Urinary bladder (tissue), 4 donors: Measurements from ENCODE around the gene LZTS2. TPM values are rescaled to one million over a fixed set of nuclear protein-coding genes. Genes with fewer than 3 reads are reported as not detected.
A peak's percentile ranks its signal among the peaks of the same experiment; 100 is the strongest.

Source experiments
- DNase-seq: peaks from one replicate; pipeline ENCODE4 v3.0.0-alpha.2; 2015; ENCODE audit errors: extremely low spot score
- H3K27ac ChIP-seq: one replicate; pipeline ENCODE4 v1.5.1; 2013; ENCODE audit warnings: low read depth, mild to moderate bottlenecking, moderate library complexity
- H3K36me3 ChIP-seq: one replicate; pipeline ENCODE4 v1.6.1; 2013; ENCODE audit warnings: mild to moderate bottlenecking, moderate library complexity; ENCODE audit not compliant: insufficient read depth
- H3K4me1 ChIP-seq: one replicate; pipeline ENCODE4 v1.6.1; 2013; ENCODE audit warnings: mild to moderate bottlenecking, moderate library complexity; ENCODE audit not compliant: insufficient read depth
- H3K4me3 ChIP-seq: one replicate; pipeline ENCODE4 v1.5.1; 2013; ENCODE audit warnings: low read depth, low read length
- WGBS: extraction: QIAGEN DNeasy Blood & Tissue Kit; methylation state at CpG from one replicate; pipeline ENCODE4 v1.1.7; 2013; 5-methylcytosine and 5-hydroxymethylcytosine counted together
- polyA plus RNA-seq: library from polyadenylated mRNA; stranded (reverse); fragments of 200-250 nt; gene quantifications from one replicate; pipeline ENCODE4 v1.2.3, GENCODE V29; 2013
- total RNA-seq: library from RNA; depleted of rRNA; stranded (reverse); fragments of >200 nt; gene quantifications from one replicate; pipeline ENCODE4 v1.2.3, GENCODE V29; 2014
- donor health status: healthy with polysubstance abuse.
- donor health status: healthy.

The LZTS2 gene
- total and polyA plus RNA-seq, 2 donors: 35.6 to 142 TPM

- no peaks in the 10 kb centered on the region for H3K36me3 ChIP-seq
- H3K4me1 ChIP-seq: no peaks in the 10 kb centered on the region
- WGBS: under 1% methylated on average over 66 of the region's 66 CpGs
Observed at GRCh38 chr10:100997360-100998182, 2.0 kb upstream of the LZTS2 start.

GRCh38 chr10:100998183-100998990 is 1.2 kb upstream of the LZTS2 start:
- H3K36me3 ChIP-seq: no peaks in the 10 kb centered on the region
- peak overlapping the region; percentile 62 for H3K4me3 ChIP-seq
- WGBS: 3% methylated on average over 25 of the region's 25 CpGs
- no peaks in the 10 kb centered on the region for H3K4me1 ChIP-seq
- H3K27ac ChIP-seq: peak overlapping the region; percentile 100
- DNase-seq: peak; percentile 79

More at GRCh38 chr10:100997360-100998182, 2.0 kb upstream of the LZTS2 start:
- peak overlapping the region; percentile 100 for H3K27ac ChIP-seq
- peak overlapping the region; percentile 62 for H3K4me3 ChIP-seq
- no peak for DNase-seq

GRCh38 chr10:100998991-100999741 is 442 bp upstream of the LZTS2 start:
- Histone ChIP-seq H3K4me3 (peak overlapping the region; percentile 62), H3K27ac (peak overlapping the region; percentile 100), H3K4me1 (no peaks in the 10 kb centered on the region), H3K36me3 (no peaks in the 10 kb centered on the region)
- no peak for DNase-seq
- WGBS: under 1% methylated on average over 83 of the region's 83 CpGs

GRCh38 chr10:101000127-101000914 is 713 bp downstream of the LZTS2 start:
- Histone ChIP-seq H3K27ac (peak overlapping the region; percentile 100), H3K4me1 (no peaks in the 10 kb centered on the region), H3K36me3 (no peaks in the 10 kb centered on the region), H3K4me3 (peak overlapping the region; percentile 62)
- 6% methylated on average over 19 of the region's 19 CpGs for WGBS
- DNase-seq: no peak

GRCh38 chr10:101000915-101001658 is 1.5 kb downstream of the LZTS2 start:
- no peaks in the 10 kb centered on the region for H3K36me3 ChIP-seq
- peak overlapping the region; percentile 62 for H3K4me3 ChIP-seq
- WGBS: 16% methylated on average over 12 of the region's 12 CpGs
- H3K4me1 ChIP-seq: no peaks in the 10 kb centered on the region
- no peak for DNase-seq
- H3K27ac ChIP-seq: peak overlapping the region; percentile 100

- Histone ChIP-seq H3K4me1 (no peaks in the 10 kb centered on the region), H3K36me3 (no peaks in the 10 kb centered on the region), H3K4me3 (no peak overlapping the region), H3K27ac (peak overlapping the region; percentile 69)
- DNase-seq: no peak
- WGBS: 56% methylated on average over 5 of the region's 5 CpGs
Observed at GRCh38 chr10:101001659-101002035, 2.0 kb downstream of the LZTS2 start.

- no peak for DNase-seq
- no peak overlapping the region for H3K4me3 ChIP-seq
- no peaks in the 10 kb centered on the region for H3K4me1 ChIP-seq
- 86% methylated on average over 11 of the region's 11 CpGs for WGBS
- H3K36me3 ChIP-seq: no peaks in the 10 kb centered on the region
- no peak overlapping the region for H3K27ac ChIP-seq
Observed at GRCh38 chr10:101002456-101002855, 2.8 kb downstream of the LZTS2 start.

- Histone ChIP-seq H3K4me1 (no peaks in the 10 kb centered on the region), H3K36me3 (no peaks in the 10 kb centered on the region), H3K27ac (no peak overlapping the region), H3K4me3 (no peak overlapping the region)
- WGBS: 90% methylated on average over 18 of the region's 18 CpGs
- no peak for DNase-seq
Observed at GRCh38 chr10:101003639-101004206, 4.1 kb downstream of the LZTS2 start.

- H3K27ac ChIP-seq: no peak overlapping the region
- 89% methylated on average over 23 of the region's 23 CpGs for WGBS
- H3K36me3 ChIP-seq: no peaks in the 10 kb centered on the region
Observed at GRCh38 chr10:101005361-101005760, 5.8 kb downstream of the LZTS2 start.

GRCh38 chr10:101005869-101006567 is 6.4 kb downstream of the LZTS2 start:
- DNase-seq: no peak
- Histone ChIP-seq H3K36me3 (no peaks in the 10 kb centered on the region), H3K27ac (no peak overlapping the region), H3K4me1 (peaks cover 1% of the 10 kb centered on the region), H3K4me3 (no peak overlapping the region)
- WGBS: 93% methylated on average over 4 of the region's 4 CpGs

More at GRCh38 chr10:101005361-101005760, 5.8 kb downstream of the LZTS2 start:
- DNase-seq: no peak
- H3K4me1 ChIP-seq: peaks cover 1% of the 10 kb centered on the region
- no peak overlapping the region for H3K4me3 ChIP-seq

GRCh38 chr10:101006593-101007098 is 7.0 kb downstream of the LZTS2 start:
- peaks cover 1% of the 10 kb centered on the region for H3K4me1 ChIP-seq
- 73% methylated on average over 33 of the region's 33 CpGs for WGBS
- peak overlapping the region; percentile 26 for H3K27ac ChIP-seq
- H3K4me3 ChIP-seq: no peak overlapping the region
- no peak for DNase-seq
- H3K36me3 ChIP-seq: no peaks in the 10 kb centered on the region
